GM12878 (cell line): ENCODE measurements around the gene SCN5A. TPM values are rescaled to one million over a fixed set of nuclear protein-coding genes. Genes with fewer than 3 reads are reported as not detected.

Experiments used
- ATAC-seq: fragments of 200-7000 bp; cut with Tn5 transposase; 3 replicates; pipeline ENCODE4 v1.9.1; 2020; ENCODE audit warnings: mild to moderate bottlenecking, moderate library complexity
- BruUV-seq: library from RNA; stranded (reverse); fragments of 400-500 nt; replicated peaks from 2 replicates; lab custom pipeline; 2021; lab: Mats Ljungman, UMichigan
- CTCF ChIA-PET: fragments of 300-600 bp; sonication (Branson Sonifier 250); formaldehyde crosslinking; extraction: SDS; loops from one replicate; lab custom pipeline; 2021; ENCODE audit warnings: inconsistent platforms; lab: Yijun Ruan, JAX
- POLR2A ChIA-PET: fragments of 350-600 bp; formaldehyde crosslinking; extraction: SDS; loops from one replicate; lab custom pipeline; 2021; ENCODE audit warnings: inconsistent platforms; lab: Charles Lee
- RAD21 ChIA-PET: fragments of 300-600 bp; sonication (Branson Sonifier 250); formaldehyde crosslinking; loops from one replicate; lab custom pipeline; 2023; ENCODE audit warnings: antibody characterized with exemption; ENCODE audit not compliant: unreplicated experiment; lab: Charles Lee
- SMC1A ChIA-PET: fragments of 300-600 bp; sonication (Branson Sonifier 250); formaldehyde crosslinking; loops from one replicate; lab custom pipeline; 2023; ENCODE audit not compliant: unreplicated experiment, uncharacterized antibody; lab: Charles Lee
- DNase-seq: peaks from one replicate; pipeline ENCODE4 v3.0.0-alpha.2; 2011; ENCODE audit warnings: low read depth, low spot score
- FAIRE-seq: peaks from 3 replicates; lab custom pipeline; 2011; peaks lifted over from hg19 to GRCh38; lab: Jason Lieb, UNC
- H2AFZ ChIP-seq: 2 replicates; pipeline ENCODE4 v1.6.0; 2011; ENCODE audit warnings: low read depth, low read length, control low read depth; ENCODE audit not compliant: control insufficient read depth
- H3K27ac ChIP-seq: 2 replicates; pipeline ENCODE4 v1.5.1; 2011; ENCODE audit warnings: control low read depth; ENCODE audit not compliant: control insufficient read depth, insufficient read depth
- H3K27me3 ChIP-seq, 2 experiments: replicated peaks in 1 of 2; 2 replicates each; pipeline versions ENCODE4 v1.6.0 to v1.6.1; 2011; ENCODE audit warnings: low read length in 1 of 2; ENCODE audit not compliant: control insufficient read depth in 2 of 2, insufficient read depth in 2 of 2
- H3K36me3 ChIP-seq, 2 experiments: 2 replicates each; pipeline ENCODE4 v1.5.1; 2011; ENCODE audit warnings: low read length in 1 of 2; ENCODE audit not compliant: control insufficient read depth in 2 of 2, insufficient read depth in 2 of 2
- H3K4me1 ChIP-seq: 2 replicates; pipeline ENCODE4 v1.6.1; 2011; ENCODE audit warnings: mild to moderate bottlenecking, low read length, moderate library complexity, mixed read lengths; ENCODE audit not compliant: control insufficient read depth, insufficient read depth
- H3K4me2 ChIP-seq: 2 replicates; pipeline ENCODE4 v1.6.0; 2011; ENCODE audit warnings: control low read depth; ENCODE audit not compliant: control insufficient read depth, insufficient read depth
- H3K4me3 ChIP-seq: fragments of 200-600 bp; sonication (generic); 2 replicates; pipeline ENCODE4 v1.5.1; 2016
- H3K79me2 ChIP-seq: 2 replicates; pipeline ENCODE4 v1.6.0; 2011; ENCODE audit warnings: low read length; ENCODE audit not compliant: control insufficient read depth, insufficient read depth
- H3K9ac ChIP-seq: 2 replicates; pipeline ENCODE4 v1.8.0; 2011; ENCODE audit warnings: low read length, control low read depth, mixed read lengths; ENCODE audit not compliant: control insufficient read depth, insufficient read depth
- H3K9me3 ChIP-seq: replicated peaks from 3 replicates; pipeline ENCODE4 v1.5.1; 2011; ENCODE audit warnings: mild to moderate bottlenecking, low read length; ENCODE audit not compliant: control insufficient read depth, insufficient read depth
- H4K20me1 ChIP-seq: 2 replicates; pipeline ENCODE4 v1.6.0; 2011; ENCODE audit not compliant: control insufficient read depth, insufficient read depth
- BCL11A ChIP-seq: IDR thresholded peaks from 2 replicates; pipeline ENCODE4 v1.6.1; 2011; ENCODE audit warnings: low read depth, low read length
- DPF2 ChIP-seq: fragments of 450-650 bp; IDR thresholded peaks from 2 replicates; pipeline ENCODE4 v1.6.1; 2017; ENCODE audit warnings: mild to moderate bottlenecking
- IRF4 ChIP-seq: IDR thresholded peaks from 2 replicates; pipeline ENCODE4 v1.6.1; 2011; ENCODE audit warnings: low read depth, low read length
- KLF5 ChIP-seq: fragments of 450-650 bp; IDR thresholded peaks from 2 replicates; pipeline ENCODE4 v1.6.1; 2014; ENCODE audit warnings: mild to moderate bottlenecking; ENCODE audit not compliant: partially characterized antibody
- LARP7 ChIP-seq: fragments of 450-650 bp; IDR thresholded peaks from 2 replicates; pipeline ENCODE4 v1.6.1; 2017; ENCODE audit warnings: mild to moderate bottlenecking
- NFYA ChIP-seq: IDR thresholded peaks from 2 replicates; pipeline ENCODE4 v1.6.1; 2011; ENCODE audit warnings: low read depth, mild to moderate bottlenecking, low read length, improper control_type of control experiment, borderline replicate concordance
- NR2F1 ChIP-seq: fragments of 450-650 bp; conservative IDR thresholded peaks from 2 replicates; pipeline ENCODE4 v1.6.1; 2017; ENCODE audit warnings: mild to moderate bottlenecking
- PML ChIP-seq: IDR thresholded peaks from 2 replicates; pipeline ENCODE4 v1.6.1; 2012; ENCODE audit warnings: low read length, inconsistent platforms
- POLR2A ChIP-seq: IDR thresholded peaks from 2 replicates; pipeline ENCODE4 v1.6.1; 2011; ENCODE audit warnings: low read depth, mild to moderate bottlenecking, low read length
- RB1 ChIP-seq: fragments of 450-650 bp; formaldehyde crosslinking; IDR thresholded peaks from 2 replicates; pipeline ENCODE4 v1.6.1; 2017; ENCODE audit warnings: mild to moderate bottlenecking, borderline replicate concordance
- SMC3 ChIP-seq: IDR thresholded peaks from 2 replicates; pipeline ENCODE4 v1.6.1; 2011; ENCODE audit warnings: low read length, improper control_type of control experiment, borderline replicate concordance
- SRF ChIP-seq, 2 experiments: IDR thresholded peaks; 2 replicates each; pipeline ENCODE4 v1.6.1; 2011; ENCODE audit warnings: low read depth in 2 of 2, low read length in 2 of 2, mild to moderate bottlenecking in 1 of 2, moderate library complexity in 1 of 2
- TBL1XR1 ChIP-seq: IDR thresholded peaks from 2 replicates; pipeline ENCODE4 v1.6.1; 2012; ENCODE audit warnings: low read depth, low read length, improper control_type of control experiment
- TCF7 ChIP-seq: IDR thresholded peaks from 2 replicates; pipeline ENCODE4 v1.6.1; 2014; ENCODE audit warnings: antibody characterized with exemption, borderline replicate concordance
- ZBED1 ChIP-seq: IDR thresholded peaks from 2 replicates; pipeline ENCODE4 v1.6.1; 2016; ENCODE audit warnings: borderline replicate concordance
- WGBS: methylation state at CpG from one replicate; pipeline ENCODE4 v1.1.6; 2016; ENCODE audit warnings: low lambda C conversion rate; ENCODE audit not compliant: insufficient replicate concordance, insufficient coverage; ENCODE audit errors: missing lambda C conversion rate; 5-methylcytosine and 5-hydroxymethylcytosine counted together
- in situ Hi-C: fragments of 300-500 bp; cut with MboI; formaldehyde crosslinking; loops from 9 replicates; pipeline ENCODE4 v1.14.3; 2018; ENCODE audit warnings: mixed read lengths
- intact Hi-C: fragments of 100-400 bp; cut with micrococcal nuclease; formaldehyde crosslinking; loops from one replicate; pipeline ENCODE4 v1.14.2; 2022; ENCODE audit not compliant: unreplicated experiment
- polyA plus RNA-seq, 11 experiments: library from polyadenylated mRNA; depleted of rRNA in 4 of 11; unstranded in 6 of 11; stranded (reverse) in 5 of 11; fragments of >200 nt; fragmentation: Nextera tagmentation in 4 of 11; fragmentation: Illumina TruSeq in 1 of 11; extraction: Ambion mirVana in 4 of 11; extraction: Trizol in 1 of 11; gene quantifications; 1 replicate in 1 of 11; 2 replicates in 10 of 11; pipeline versions ENCODE4 v1.2.1 to v1.2.3, GENCODE V29; 2011 to 2016; ENCODE audit warnings: inconsistent platforms in 2 of 11, missing spikeins in 2 of 11, low read depth in 1 of 11
- total RNA-seq, 4 experiments: library from RNA; depleted of rRNA in 3 of 4; stranded (reverse); fragments of >200 nt in 3 of 4; fragmentation: Illumina TruSeq in 1 of 4; extraction: Trizol in 1 of 4; gene quantifications; 2 replicates each; pipeline versions ENCODE4 v1.2.1 to v1.2.3, GENCODE V29; 2013 to 2021
- TF ChIP-seq, protein P1 (sequence below): IDR thresholded peaks from 2 replicates; pipeline ENCODE4 v1.6.1; 2011; ENCODE audit warnings: mild to moderate bottlenecking, low read depth, low read length, moderate library complexity; ENCODE audit not compliant: insufficient replicate concordance

SCN5A gene
- total and polyA plus RNA-seq, 10 of the 15 experiments (the other 5 are each of a cell fraction or from before 2014, with no cell fraction given), result not detected

DNA sequence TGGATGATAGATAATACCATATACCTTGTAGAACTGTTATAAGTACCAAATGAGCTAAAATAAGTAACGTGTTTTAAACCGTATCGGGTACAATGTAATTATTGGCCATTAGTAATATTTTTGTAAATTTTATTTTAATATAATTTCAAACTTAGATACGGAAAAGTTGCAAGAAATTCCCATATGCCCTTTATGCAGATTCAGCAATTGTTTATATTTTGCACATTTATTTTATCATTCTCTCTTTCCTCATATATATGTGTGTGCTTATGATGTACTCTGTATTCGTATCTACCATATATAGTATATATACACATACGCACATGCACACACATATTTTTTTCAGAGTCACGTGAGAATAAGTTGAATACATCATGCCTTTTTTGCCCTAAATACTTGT, 114.9 kb downstream of the SCN5A start:
- H3K9ac ChIP-seq, result no peak overlapping the region
- WGBS, result 98% methylated on average over 7 of the region's 7 CpGs
- CTCF ChIA-PET, result interaction anchor here (1.5 kb wide), 1 partner anchor 13 kb away, joined by 7 read pairs; no protein-coding TSS in a partner anchor
- DNase-seq (no peak), FAIRE-seq (no peak), ATAC-seq (no peak)
- no peak overlapping the region for H3K4me2 ChIP-seq
- no peak overlapping the region for H2AFZ ChIP-seq
- no peak for TF ChIP-seq PML
- TF ChIP-seq NFYA, result no peak
- no peak for TF ChIP-seq IRF4
- no peak for TF ChIP-seq RB1
- no peak for TF ChIP-seq BCL11A
- no peak for TF ChIP-seq ZBED1
- no peak for TF ChIP-seq NR2F1
- no peak for TF ChIP-seq SRF (IDR thresholded peaks at IDR 0.05; ENCODE audit: low read depth in 2 of 2, low read length in 2 of 2)
- no peak for TF ChIP-seq KLF5
- TF ChIP-seq POLR2A, result no peak
- TF ChIP-seq, protein P1, sequence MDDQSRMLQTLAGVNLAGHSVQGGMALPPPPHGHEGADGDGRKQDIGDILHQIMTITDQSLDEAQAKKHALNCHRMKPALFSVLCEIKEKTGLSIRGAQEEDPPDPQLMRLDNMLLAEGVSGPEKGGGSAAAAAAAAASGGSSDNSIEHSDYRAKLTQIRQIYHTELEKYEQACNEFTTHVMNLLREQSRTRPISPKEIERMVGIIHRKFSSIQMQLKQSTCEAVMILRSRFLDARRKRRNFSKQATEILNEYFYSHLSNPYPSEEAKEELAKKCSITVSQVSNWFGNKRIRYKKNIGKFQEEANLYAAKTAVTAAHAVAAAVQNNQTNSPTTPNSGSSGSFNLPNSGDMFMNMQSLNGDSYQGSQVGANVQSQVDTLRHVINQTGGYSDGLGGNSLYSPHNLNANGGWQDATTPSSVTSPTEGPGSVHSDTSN, result no peak
- no peak for TF ChIP-seq LARP7
- TF ChIP-seq TBL1XR1, result no peak
- no peak for TF ChIP-seq SMC3
- no peak for TF ChIP-seq TCF7
- no peak for TF ChIP-seq DPF2
- in situ Hi-C loops, result no loop called here
- no peaks in the 10 kb centered on the region for H3K79me2 ChIP-seq
- H4K20me1 ChIP-seq, result no peaks in the 10 kb centered on the region
- intact Hi-C loops, result no loop called here
- H3K4me1 ChIP-seq, result no peaks in the 10 kb centered on the region
- no peaks in the 10 kb centered on the region for H3K27me3 ChIP-seq
- RAD21 ChIA-PET, result no interaction called here
- POLR2A ChIA-PET, result no interaction called here
- SMC1A ChIA-PET, result interaction anchor here (0.9 kb wide), 1 partner anchor 10 kb away, joined by 3 read pairs; no protein-coding TSS in a partner anchor
- no peak overlapping the region for H3K27ac ChIP-seq
- no peaks in the 10 kb centered on the region; a peak in 2 of 4 replicates for H3K36me3 ChIP-seq
- no TSS peak for BruUV-seq
- H3K4me3 ChIP-seq, result no peak overlapping the region
- no peaks in the 10 kb centered on the region for H3K9me3 ChIP-seq
